Choroid plexus epithelial cell (primary cell): ENCODE measurements around the gene LRRC61.

ENCODE experiments used
- DNase-seq: peaks from one replicate; pipeline ENCODE4 v3.0.0-alpha.2; 2010; ENCODE audit warnings: low read depth
- H3K4me3 ChIP-seq: 2 replicates; pipeline ENCODE4 v1.5.1; 2011; ENCODE audit warnings: low read depth, mild to moderate bottlenecking, control low read depth, low read length, moderate library complexity
- TF ChIP-seq, protein P1 (sequence below): conservative IDR thresholded peaks from 2 replicates; pipeline ENCODE4 v1.5.1; 2011; ENCODE audit warnings: low read depth, mild to moderate bottlenecking, control low read depth, inconsistent platforms, low read length, moderate library complexity

LRRC61 gene

DNA sequence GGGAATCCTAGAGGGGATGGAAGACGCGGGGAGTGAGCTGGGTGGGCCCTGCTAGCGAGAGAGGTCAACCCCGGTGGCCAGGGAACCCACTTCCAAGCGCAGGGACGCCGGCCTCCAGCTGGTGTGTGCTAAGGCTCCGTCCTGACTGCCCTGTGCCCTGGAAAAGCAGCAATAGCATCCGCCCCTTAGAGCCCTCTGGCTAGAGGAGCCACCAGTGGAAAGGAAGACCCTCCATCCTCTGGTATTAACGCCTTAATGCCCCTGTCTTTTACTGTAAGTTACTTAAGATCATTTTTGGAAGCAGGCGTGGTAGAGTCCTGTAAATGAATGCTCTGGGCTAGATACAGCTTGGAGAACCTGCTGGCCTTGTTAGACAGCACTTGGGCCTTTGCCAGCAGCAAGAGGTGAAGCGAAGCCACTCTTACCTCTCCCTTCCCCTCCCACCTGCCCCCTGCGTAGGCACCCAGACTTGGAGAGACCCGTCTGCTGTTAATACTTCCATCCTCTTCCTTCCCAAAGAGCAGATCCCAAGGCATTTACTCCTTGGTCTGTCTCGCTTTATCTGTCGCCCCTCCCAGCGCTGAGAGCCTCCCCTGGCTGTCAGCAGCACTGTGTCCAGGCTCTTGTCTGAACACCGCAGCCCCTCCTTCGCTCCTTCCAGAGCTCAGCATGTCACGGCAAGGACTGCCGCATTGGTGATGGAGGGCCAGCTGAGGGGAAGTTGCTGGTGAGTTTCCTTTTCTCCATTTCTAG is 50.1 kb downstream of the LRRC61 start:
- TF ChIP-seq, protein P1, sequence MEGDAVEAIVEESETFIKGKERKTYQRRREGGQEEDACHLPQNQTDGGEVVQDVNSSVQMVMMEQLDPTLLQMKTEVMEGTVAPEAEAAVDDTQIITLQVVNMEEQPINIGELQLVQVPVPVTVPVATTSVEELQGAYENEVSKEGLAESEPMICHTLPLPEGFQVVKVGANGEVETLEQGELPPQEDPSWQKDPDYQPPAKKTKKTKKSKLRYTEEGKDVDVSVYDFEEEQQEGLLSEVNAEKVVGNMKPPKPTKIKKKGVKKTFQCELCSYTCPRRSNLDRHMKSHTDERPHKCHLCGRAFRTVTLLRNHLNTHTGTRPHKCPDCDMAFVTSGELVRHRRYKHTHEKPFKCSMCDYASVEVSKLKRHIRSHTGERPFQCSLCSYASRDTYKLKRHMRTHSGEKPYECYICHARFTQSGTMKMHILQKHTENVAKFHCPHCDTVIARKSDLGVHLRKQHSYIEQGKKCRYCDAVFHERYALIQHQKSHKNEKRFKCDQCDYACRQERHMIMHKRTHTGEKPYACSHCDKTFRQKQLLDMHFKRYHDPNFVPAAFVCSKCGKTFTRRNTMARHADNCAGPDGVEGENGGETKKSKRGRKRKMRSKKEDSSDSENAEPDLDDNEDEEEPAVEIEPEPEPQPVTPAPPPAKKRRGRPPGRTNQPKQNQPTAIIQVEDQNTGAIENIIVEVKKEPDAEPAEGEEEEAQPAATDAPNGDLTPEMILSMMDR: no peak
- no peak for DNase-seq
- H3K4me3 ChIP-seq: no peak overlapping the region

DNA sequence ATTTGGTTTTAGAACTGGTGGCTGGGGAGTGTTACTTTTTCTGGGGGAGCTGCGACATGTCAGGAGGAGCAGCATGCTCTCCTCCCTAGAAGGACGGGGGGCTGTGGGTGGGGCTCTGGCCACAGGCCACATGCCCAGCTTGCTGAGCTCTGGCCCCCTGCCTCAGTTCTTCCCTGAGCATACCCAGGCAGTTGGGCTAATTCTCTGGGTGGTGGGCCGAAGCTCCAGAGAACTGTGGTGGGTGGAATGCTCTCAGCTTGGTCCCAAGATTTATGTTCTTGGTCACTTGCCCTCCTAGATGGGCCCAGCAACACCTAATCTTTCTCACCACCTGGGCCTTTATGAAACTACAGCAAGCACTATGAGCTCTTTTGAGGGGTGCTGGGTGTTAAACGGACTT is 50.9 kb downstream of the LRRC61 start:
- TF ChIP-seq, protein P1: no peak

GRCh38 chr7:150374472-150374871 is 51.3 kb downstream of the LRRC61 start:
- no peak overlapping the region for H3K4me3 ChIP-seq
- TF ChIP-seq, protein P1: no peak
- DNase-seq: no peak

More for the DNA sequence above, 50.9 kb downstream of the LRRC61 start:
- DNase-seq: no peak
- no peak overlapping the region for H3K4me3 ChIP-seq

DNA sequence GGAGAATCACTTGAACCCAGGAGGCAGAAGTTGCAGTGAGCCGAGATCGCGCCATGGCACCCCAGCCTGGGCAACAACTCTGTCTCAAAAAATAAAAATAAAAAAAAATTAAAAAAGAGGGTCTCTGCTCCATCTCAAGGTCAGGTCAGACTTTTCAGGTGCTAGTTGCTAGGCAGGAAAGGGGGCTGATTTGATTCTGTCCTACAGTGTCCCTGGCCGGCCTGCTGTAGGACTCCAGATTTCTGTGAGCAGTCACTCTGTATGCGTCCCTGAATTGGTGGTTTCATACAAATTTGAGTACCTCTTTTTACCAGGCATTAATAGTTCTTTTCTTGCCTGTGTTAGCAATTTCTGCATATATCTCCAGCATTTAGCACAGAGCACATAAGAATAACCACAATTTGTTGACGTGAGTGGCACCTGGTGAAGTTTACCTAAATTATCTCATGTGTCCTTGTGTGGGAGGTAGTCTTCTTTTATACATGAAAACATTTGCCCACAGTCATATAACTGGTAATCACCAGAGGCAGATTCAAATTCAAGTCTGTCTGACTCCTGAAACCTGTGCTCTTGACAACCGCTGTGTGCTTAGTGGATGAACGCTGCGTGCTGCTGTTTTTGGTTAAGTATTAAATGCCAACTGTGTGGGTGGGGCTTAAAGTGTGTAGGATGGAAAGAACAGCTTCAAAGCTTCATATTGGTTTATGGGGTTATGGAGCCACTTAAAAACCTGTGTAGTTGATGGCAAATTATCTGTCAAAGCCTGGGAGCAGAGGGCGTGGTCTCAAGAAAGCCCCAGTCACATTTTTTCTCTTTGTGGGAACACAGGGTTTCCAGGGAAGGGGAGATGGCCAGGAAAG is 52.7 kb downstream of the LRRC61 start:
- TF ChIP-seq, protein P1: no peak
- no peak overlapping the region for H3K4me3 ChIP-seq
- no peak for DNase-seq

- TF ChIP-seq, protein P1: no peak
- DNase-seq: no peak
- no peak overlapping the region for H3K4me3 ChIP-seq
Observed at GRCh38 chr7:150376560-150376959, 53.4 kb downstream of the LRRC61 start.

- TF ChIP-seq, protein P1: no peak
- no peak for DNase-seq
- H3K4me3 ChIP-seq: no peak overlapping the region
Observed at GRCh38 chr7:150377196-150377595, 54.0 kb downstream of the LRRC61 start.
